Measurements from ENCODE around the gene CAMTA1. TPM values are rescaled to one million over a fixed set of nuclear protein-coding genes. Genes with fewer than 3 reads are reported as not detected.

The CAMTA1 gene
- total RNA-seq, 1 donor: 56.1 TPM

DNA sequence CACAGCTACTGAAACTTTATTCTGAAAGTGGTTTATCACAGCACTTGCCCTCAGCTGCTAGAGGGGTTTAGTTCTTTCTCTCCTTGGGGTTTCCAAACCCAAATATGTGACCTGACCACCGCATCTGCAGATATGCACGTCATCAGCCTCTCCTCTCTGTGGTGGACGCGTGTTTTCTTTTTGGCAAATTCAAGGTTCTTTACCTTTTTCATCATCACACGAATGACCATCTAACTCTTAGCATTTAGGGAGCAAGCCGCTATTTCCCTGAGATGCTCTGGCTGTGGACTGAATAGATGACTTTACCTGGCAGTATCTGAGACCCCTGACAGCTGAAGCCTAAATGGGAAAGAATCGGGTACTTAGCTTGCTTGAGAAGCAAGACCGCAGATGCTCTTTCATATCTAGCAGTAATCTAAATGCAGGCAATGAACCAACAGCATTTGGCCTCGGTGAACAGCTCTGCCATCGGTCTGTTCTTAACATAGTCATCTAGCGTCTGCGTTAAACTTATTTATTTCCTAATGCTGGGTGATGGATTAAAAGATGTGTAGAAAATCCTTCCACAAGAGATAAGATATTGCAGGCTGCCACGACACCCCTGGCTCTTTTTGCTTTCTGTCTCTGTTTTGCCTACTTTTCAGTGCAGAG lies 463.4 kb downstream of the CAMTA1 start:
- peak; percentile 4 for DNase-seq (ENCODE audit: low read depth)
- TF ChIP-seq, protein P1, sequence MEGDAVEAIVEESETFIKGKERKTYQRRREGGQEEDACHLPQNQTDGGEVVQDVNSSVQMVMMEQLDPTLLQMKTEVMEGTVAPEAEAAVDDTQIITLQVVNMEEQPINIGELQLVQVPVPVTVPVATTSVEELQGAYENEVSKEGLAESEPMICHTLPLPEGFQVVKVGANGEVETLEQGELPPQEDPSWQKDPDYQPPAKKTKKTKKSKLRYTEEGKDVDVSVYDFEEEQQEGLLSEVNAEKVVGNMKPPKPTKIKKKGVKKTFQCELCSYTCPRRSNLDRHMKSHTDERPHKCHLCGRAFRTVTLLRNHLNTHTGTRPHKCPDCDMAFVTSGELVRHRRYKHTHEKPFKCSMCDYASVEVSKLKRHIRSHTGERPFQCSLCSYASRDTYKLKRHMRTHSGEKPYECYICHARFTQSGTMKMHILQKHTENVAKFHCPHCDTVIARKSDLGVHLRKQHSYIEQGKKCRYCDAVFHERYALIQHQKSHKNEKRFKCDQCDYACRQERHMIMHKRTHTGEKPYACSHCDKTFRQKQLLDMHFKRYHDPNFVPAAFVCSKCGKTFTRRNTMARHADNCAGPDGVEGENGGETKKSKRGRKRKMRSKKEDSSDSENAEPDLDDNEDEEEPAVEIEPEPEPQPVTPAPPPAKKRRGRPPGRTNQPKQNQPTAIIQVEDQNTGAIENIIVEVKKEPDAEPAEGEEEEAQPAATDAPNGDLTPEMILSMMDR (IDR thresholded peaks at IDR 0.05; ENCODE audit: insufficient read depth, low read depth, low read length): no peak
- no peak overlapping the region for H3K4me3 ChIP-seq (ENCODE audit: low read depth, low read length)

DNA sequence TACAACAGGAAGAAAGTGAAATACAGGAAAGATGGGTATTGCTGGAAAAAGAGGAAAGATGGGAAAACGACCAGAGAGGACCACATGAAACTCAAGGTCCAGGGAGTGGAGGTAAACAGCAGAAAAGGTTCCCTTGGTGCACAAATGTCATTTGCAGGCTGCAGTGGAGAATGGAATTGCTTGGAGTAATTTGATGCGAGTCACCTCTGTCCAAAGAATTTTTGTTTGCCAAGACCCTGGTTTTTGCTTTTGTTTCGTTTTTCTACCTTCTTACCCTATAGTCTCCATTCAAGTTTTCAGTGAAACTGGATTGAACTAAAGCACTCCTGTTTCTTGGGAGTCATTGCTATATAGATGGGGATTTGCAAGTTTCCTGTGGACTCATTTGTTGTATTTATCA lies 464.3 kb downstream of the CAMTA1 start:
- no peak for DNase-seq (ENCODE audit: low read depth)
- TF ChIP-seq, protein P1 (IDR thresholded peaks at IDR 0.05; ENCODE audit: insufficient read depth, low read depth, low read length): no peak
- no peak overlapping the region for H3K4me3 ChIP-seq (ENCODE audit: low read depth, low read length)

DNA sequence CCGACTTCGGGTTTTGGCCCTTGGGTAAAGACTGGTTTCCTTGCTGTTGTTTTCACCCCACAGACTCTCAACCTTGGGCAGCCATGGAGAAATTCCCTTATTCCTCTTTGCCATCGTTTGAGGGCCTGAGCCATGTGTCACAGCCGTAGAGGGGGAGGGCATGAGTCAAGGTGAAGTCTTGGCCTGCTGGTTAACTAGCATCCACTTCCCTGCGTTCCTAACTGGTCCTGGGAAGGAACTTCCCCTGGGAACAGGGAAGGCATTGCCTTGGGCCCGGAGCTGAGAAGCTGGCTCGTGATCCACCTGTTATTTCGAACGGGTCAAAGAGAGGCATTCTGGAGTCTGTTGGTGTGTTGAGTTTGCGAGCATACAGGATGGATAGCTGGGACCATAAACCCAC lies 464.9 kb downstream of the CAMTA1 start:
- no peak for DNase-seq (ENCODE audit: low read depth)
- H3K4me3 ChIP-seq (ENCODE audit: low read depth, low read length): no peak overlapping the region
- TF ChIP-seq, protein P1 (IDR thresholded peaks at IDR 0.05; ENCODE audit: insufficient read depth, low read depth, low read length): no peak

DNA sequence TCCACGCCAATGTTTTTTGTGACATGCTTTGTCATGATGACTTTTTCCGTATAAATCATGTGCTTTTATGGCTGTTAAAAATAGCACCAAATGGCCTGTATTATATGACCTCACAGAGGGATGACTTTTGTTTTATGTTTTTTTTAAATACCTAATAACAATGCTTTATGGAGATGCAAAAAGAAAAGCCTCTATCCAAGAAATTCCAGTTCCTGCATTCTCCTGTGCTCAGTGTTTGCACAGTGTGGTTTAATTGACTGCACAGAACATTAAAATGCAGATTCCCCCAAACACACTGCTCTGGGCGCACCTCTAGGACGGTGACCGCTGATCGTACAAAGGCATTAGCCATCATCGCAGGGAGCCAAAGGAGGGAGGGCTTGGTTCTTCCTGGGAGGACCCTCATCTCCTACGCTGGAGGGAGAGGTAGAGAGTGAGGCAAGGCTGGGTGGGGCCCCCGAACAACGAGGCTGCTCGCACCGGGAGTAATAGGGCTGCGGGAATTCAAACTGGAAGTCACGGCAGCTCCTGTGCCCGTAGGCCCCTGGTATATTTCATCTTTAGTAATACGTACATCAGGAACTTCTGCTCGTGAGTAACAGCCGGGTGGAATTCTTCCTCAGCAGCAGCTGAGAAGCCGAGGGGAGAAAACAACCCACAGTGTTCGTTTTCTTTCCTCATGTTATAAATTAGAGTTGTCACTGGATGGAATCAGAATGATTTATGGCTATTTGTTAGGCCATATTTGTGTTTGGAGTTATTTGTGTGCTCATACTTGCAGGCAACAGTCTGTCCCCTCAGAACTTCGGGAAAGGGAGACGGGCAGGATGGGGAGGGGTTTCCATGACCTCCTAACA lies 465.6 kb downstream of the CAMTA1 start:
- DNase-seq (ENCODE audit: low read depth): peak; percentile 29
- TF ChIP-seq, protein P1 (IDR thresholded peaks at IDR 0.05; ENCODE audit: insufficient read depth, low read depth, low read length): no peak
- no peak overlapping the region for H3K4me3 ChIP-seq (ENCODE audit: low read depth, low read length)

DNA sequence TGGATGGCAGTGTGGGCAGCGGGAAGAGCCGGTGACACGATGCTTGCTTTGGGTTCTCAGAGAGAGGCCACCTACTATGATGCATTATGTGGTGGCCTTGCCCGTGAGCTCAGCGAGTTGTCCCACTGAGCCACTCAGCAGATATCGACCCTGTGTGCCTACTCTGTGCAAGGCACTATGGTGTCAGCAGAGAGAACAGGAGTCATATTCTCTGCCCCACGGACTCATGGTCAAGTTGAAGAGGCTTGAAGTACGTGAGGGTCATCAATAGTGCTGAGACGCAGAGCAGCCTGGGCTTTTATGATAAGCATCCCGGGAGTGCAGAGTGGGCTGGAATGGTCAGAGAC lies 466.2 kb downstream of the CAMTA1 start:
- no peak for DNase-seq (ENCODE audit: low read depth)
- H3K4me3 ChIP-seq (ENCODE audit: low read depth, low read length): no peak overlapping the region
- TF ChIP-seq, protein P1 (IDR thresholded peaks at IDR 0.05; ENCODE audit: insufficient read depth, low read depth, low read length): no peak

DNA sequence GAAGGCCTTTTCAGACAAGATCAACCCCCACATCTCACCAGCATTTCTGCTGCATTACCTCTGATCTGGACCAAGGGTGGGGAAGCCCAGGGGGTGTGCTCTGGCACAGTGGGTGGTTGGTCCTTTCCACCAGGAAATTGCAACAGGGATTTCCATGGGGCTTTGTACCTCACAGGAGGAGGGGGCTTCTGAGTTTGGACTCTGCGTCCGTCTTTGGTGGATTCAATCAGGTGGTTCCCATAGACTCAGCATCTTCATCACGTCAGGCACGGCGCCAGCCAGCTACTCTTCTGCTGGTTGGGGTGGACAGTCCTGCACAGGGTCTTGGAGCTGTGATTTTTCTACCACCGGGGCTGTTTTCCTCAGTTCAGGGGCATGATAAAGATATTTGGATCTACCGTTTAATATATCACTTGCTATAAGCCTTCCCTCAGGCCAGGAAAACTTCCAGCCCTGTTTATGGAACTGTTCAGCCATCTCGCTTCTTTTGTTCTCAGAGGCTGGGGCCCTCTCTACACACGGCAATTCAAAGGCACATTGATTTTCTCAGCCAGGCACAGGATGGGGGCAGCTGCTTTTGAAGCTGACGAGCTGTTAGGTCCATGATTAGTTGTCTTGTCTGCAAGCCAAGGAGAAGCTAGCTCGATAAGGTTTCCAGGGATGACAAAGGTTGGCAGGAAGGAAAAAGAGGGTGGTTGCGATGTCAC lies 467.3 kb downstream of the CAMTA1 start:
- TF ChIP-seq, protein P1 (IDR thresholded peaks at IDR 0.05; ENCODE audit: insufficient read depth, low read depth, low read length): no peak
- DNase-seq (ENCODE audit: low read depth): no peak

More for the DNA sequence above, 467.3 kb downstream of the CAMTA1 start:
- no peak overlapping the region for H3K4me3 ChIP-seq (ENCODE audit: low read depth, low read length)

Data from fibroblast of villous mesenchyme (primary cell).